Esophagus muscularis mucosa (tissue), 4 donors: Measurements from ENCODE around the gene EVL.

Experiments used
- EP300 ChIP-seq: sonication (generic); formaldehyde crosslinking; IDR thresholded peaks from one replicate; pipeline ENCODE4 v1.6.1; 2017; ENCODE audit warnings: antibody characterized with exemption
- POLR2A ChIP-seq: fragments of 450-650 bp; IDR thresholded peaks from one replicate; pipeline ENCODE4 v1.6.1; 2017; ENCODE audit warnings: antibody characterized with exemption, moderate library complexity, mild to moderate bottlenecking, low read depth
- POLR2AphosphoS5 ChIP-seq, 2 donors: sonication (generic); formaldehyde crosslinking; IDR thresholded peaks; one replicate each; pipeline ENCODE4 v1.6.1; 2017; ENCODE audit warnings: antibody characterized with exemption in 2 of 2
- TF ChIP-seq, protein P1 (sequence below), 3 experiments: fragments of 200-600 bp in 2 of 3; fragments of 450-650 bp in 1 of 3; sonication (generic) in 2 of 3; IDR thresholded peaks; one replicate each; pipeline ENCODE4 v1.5.1; 2017 to 2019; ENCODE audit warnings: antibody characterized with exemption in 3 of 3, mild to moderate bottlenecking in 2 of 3, moderate library complexity in 1 of 3

DNA sequence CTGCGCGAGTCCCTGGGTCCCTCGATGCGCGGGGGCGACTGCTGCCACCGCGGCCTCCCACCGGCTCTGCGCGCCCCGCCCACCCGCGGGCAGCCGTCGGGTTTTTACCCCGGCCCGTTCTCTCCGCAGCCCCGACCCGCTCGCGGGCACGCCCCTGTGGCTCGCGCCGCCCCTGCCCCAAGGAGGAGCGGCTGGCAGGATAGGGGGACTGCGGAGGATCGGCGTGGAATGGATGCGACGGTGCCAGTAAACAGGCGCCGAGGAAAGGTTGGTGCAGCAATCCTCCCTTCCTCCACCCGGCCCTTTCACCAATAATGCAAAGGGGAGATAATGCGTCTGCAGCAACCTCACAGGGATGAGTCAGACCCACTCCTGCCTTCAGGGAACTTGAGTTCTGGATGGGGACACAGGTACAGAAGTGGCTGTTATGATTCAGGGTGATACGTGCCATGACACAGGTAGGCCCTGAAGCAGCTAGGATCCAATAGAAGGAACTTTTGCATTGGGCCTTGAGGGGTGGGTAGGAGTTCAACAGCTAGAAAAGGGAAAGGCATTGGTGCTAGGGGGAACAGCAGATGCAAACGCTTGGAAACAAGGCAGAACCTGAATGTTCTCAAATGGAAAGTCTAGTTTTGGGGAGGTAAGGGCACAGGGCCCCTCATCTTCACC lies 94.8 kb downstream of the EVL start:
- TF ChIP-seq, protein P1, sequence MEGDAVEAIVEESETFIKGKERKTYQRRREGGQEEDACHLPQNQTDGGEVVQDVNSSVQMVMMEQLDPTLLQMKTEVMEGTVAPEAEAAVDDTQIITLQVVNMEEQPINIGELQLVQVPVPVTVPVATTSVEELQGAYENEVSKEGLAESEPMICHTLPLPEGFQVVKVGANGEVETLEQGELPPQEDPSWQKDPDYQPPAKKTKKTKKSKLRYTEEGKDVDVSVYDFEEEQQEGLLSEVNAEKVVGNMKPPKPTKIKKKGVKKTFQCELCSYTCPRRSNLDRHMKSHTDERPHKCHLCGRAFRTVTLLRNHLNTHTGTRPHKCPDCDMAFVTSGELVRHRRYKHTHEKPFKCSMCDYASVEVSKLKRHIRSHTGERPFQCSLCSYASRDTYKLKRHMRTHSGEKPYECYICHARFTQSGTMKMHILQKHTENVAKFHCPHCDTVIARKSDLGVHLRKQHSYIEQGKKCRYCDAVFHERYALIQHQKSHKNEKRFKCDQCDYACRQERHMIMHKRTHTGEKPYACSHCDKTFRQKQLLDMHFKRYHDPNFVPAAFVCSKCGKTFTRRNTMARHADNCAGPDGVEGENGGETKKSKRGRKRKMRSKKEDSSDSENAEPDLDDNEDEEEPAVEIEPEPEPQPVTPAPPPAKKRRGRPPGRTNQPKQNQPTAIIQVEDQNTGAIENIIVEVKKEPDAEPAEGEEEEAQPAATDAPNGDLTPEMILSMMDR (IDR thresholded peaks at IDR 0.05): no peak
- TF ChIP-seq POLR2A (no peak), EP300 (no peak), POLR2AphosphoS5 (IDR thresholded peaks at IDR 0.05) (no peak)
